Measurements from ENCODE around the gene TP53I11. TPM values are rescaled to one million over a fixed set of nuclear protein-coding genes. Genes with fewer than 3 reads are reported as not detected.

Gene TP53I11
- total RNA-seq, 4 donors from 2014 or later, result 42.4 to 128 (median 47.2) TPM

GRCh38 chr11:44977493-44977984, 26.9 kb upstream of the TP53I11 start:
- H3K4me3 ChIP-seq (ENCODE audit: low read depth, poor library complexity, severe bottlenecking), result no peak overlapping the region
- 23 to 27% methylated on average over 9 of the region's 9 CpGs for WGBS, 2 donors
- intact Hi-C loops (cut with DNase I; ENCODE audit: low total_unique reads), result no loop called here
- no peak for TF ChIP-seq POLR2A (IDR thresholded peaks at IDR 0.05)
- TF ChIP-seq, protein P1, sequence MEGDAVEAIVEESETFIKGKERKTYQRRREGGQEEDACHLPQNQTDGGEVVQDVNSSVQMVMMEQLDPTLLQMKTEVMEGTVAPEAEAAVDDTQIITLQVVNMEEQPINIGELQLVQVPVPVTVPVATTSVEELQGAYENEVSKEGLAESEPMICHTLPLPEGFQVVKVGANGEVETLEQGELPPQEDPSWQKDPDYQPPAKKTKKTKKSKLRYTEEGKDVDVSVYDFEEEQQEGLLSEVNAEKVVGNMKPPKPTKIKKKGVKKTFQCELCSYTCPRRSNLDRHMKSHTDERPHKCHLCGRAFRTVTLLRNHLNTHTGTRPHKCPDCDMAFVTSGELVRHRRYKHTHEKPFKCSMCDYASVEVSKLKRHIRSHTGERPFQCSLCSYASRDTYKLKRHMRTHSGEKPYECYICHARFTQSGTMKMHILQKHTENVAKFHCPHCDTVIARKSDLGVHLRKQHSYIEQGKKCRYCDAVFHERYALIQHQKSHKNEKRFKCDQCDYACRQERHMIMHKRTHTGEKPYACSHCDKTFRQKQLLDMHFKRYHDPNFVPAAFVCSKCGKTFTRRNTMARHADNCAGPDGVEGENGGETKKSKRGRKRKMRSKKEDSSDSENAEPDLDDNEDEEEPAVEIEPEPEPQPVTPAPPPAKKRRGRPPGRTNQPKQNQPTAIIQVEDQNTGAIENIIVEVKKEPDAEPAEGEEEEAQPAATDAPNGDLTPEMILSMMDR (IDR thresholded peaks at IDR 0.05), result no peak
- no peak for DNase-seq (ENCODE audit: low spot score in 2 of 2)

DNA sequence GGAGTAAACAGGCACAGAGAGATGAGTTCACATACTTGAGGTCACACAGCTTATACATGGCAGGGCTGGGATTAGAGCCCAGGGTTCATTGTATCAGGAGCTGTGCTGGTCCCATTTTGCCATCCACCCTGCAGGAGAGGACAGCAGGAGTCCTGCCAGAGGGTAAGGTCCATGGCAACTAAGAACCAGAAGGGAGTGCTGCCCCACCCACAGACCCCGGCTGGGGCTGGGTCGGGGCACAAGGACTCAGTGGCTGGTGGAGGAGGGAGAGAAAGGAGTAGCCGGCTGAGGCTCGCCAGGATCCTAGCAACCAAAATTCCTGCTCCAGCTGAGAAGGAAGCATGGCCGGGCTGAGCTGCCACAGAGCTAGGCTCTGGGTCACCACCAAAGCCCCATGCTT, 25.9 kb upstream of the TP53I11 start:
- intact Hi-C loops (cut with DNase I; ENCODE audit: low total_unique reads), result no loop called here

GRCh38 chr11:44974402-44975000, 23.8 kb upstream of the TP53I11 start:
- no peak overlapping the region for H3K4me3 ChIP-seq (ENCODE audit: low read depth, poor library complexity, severe bottlenecking)
- intact Hi-C loops (cut with DNase I; ENCODE audit: low total_unique reads), result no loop called here
- no peak for TF ChIP-seq POLR2A (IDR thresholded peaks at IDR 0.05)
- TF ChIP-seq, protein P1 (IDR thresholded peaks at IDR 0.05), result no peak
- WGBS, 2 donors, result 87 to 90% methylated on average over 12 of the region's 12 CpGs
- no peak for DNase-seq (ENCODE audit: low spot score in 2 of 2)

More for the DNA sequence above, 25.9 kb upstream of the TP53I11 start:
- no peak for DNase-seq (ENCODE audit: low spot score in 2 of 2)
- WGBS, 2 donors, result 94% methylated on average over 5 of the region's 5 CpGs
- no peak overlapping the region for H3K4me3 ChIP-seq (ENCODE audit: low read depth, poor library complexity, severe bottlenecking)
- TF ChIP-seq, protein P1 (IDR thresholded peaks at IDR 0.05), result no peak
- no peak for TF ChIP-seq POLR2A (IDR thresholded peaks at IDR 0.05)

DNA sequence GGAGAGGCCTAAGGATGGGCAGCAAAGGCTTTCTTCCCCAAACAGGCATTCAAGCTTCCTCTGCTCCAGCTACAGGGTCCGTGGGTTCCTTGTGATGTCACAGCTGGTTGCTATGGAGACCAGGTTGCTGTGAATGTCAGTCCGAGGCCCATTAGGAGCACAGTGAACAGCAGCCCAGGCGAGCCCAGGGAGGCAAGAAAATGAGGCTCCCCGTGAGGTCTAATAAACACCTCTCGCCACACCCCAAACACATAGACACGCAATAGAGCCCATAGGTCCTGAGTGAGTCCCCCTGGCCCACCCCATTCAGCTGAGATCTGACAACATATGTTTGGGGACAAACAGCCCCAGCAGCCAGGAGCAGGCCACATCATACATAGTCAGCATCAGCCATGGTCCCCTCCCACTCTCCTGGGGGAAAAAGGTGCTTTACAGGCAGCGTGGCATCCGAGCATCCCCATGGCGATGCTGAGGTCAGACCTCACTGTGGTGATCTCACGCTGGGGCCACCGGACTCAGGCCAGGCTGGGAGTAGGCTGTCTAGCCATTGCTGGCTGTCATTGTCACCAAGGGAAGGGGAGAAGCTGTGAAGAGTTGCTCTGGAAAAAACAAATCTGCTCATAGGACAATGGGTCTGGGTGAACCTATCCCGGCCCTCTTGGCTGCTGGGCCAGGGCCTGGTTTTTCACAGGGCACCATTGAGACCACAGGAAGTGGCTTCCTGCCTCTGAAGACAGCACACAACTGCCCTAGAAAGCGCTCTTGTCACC, 23.1 kb upstream of the TP53I11 start:
- intact Hi-C loops (cut with DNase I; ENCODE audit: low total_unique reads), result no loop called here
- TF ChIP-seq, protein P1 (IDR thresholded peaks at IDR 0.05), result no peak
- no peak for TF ChIP-seq POLR2A (IDR thresholded peaks at IDR 0.05)
- H3K4me3 ChIP-seq (ENCODE audit: low read depth, poor library complexity, severe bottlenecking), result no peak overlapping the region
- 83 to 88% methylated on average over 13 of the region's 13 CpGs for WGBS, 2 donors
- no peak for DNase-seq (ENCODE audit: low spot score in 2 of 2)

GRCh38 chr11:44972746-44973435, 22.2 kb upstream of the TP53I11 start:
- WGBS, 2 donors, result 89 to 91% methylated on average over 19 of the region's 19 CpGs
- H3K4me3 ChIP-seq (ENCODE audit: low read depth, poor library complexity, severe bottlenecking), result no peak overlapping the region
- no peak for DNase-seq (ENCODE audit: low spot score in 2 of 2)
- TF ChIP-seq POLR2A (IDR thresholded peaks at IDR 0.05), result no peak
- TF ChIP-seq, protein P1 (IDR thresholded peaks at IDR 0.05), result no peak
- intact Hi-C loops (cut with DNase I; ENCODE audit: low total_unique reads), result no loop called here

Measured in lower leg skin (tissue), 4 donors.